Measurements from ENCODE around the gene WWC2. TPM values are rescaled to one million over a fixed set of nuclear protein-coding genes. Genes with fewer than 3 reads are reported as not detected.

The WWC2 gene
- total RNA-seq, 1 donor from 2014 or later: 18.2 TPM

DNA sequence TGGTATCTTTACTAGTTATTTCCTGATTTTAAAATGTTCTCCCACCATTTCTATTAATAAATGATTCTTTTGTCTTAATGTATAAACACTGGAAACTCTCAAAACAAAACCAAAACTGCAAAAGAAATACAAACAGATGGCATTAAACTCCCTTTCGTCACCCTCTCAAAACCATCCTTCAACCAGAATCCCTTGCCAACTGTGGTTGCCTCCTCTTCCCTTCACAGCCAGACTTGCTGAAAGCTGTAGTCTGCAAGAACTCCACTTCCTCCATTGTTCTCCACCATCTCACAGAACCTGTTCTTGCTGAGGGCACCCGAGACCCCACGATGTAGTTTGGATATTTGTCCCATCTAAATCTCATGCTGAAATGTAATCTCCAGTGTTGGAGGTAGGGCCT is 96.5 kb downstream of the WWC2 start:
- DNase-seq: no peak
- Mint-ChIP-seq H3K36me3 (ENCODE audit: unreplicated experiment) (no peaks in the 10 kb centered on the region), H3K9me3 (ENCODE audit: unreplicated experiment) (peaks cover 5% of the 10 kb centered on the region), H3K27me3 (ENCODE audit: unreplicated experiment) (peaks cover 3% of the 10 kb centered on the region), H3K4me1 (ENCODE audit: low read depth, unreplicated experiment) (peaks cover 27% of the 10 kb centered on the region), H3K27ac (ENCODE audit: unreplicated experiment) (peak overlapping the region; percentile 71), H3K4me3 (ENCODE audit: unreplicated experiment) (no peak overlapping the region)
- TF ChIP-seq, protein P1, sequence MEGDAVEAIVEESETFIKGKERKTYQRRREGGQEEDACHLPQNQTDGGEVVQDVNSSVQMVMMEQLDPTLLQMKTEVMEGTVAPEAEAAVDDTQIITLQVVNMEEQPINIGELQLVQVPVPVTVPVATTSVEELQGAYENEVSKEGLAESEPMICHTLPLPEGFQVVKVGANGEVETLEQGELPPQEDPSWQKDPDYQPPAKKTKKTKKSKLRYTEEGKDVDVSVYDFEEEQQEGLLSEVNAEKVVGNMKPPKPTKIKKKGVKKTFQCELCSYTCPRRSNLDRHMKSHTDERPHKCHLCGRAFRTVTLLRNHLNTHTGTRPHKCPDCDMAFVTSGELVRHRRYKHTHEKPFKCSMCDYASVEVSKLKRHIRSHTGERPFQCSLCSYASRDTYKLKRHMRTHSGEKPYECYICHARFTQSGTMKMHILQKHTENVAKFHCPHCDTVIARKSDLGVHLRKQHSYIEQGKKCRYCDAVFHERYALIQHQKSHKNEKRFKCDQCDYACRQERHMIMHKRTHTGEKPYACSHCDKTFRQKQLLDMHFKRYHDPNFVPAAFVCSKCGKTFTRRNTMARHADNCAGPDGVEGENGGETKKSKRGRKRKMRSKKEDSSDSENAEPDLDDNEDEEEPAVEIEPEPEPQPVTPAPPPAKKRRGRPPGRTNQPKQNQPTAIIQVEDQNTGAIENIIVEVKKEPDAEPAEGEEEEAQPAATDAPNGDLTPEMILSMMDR (IDR thresholded peaks at IDR 0.05; ENCODE audit: partially characterized antibody, unreplicated experiment): no peak

DNA sequence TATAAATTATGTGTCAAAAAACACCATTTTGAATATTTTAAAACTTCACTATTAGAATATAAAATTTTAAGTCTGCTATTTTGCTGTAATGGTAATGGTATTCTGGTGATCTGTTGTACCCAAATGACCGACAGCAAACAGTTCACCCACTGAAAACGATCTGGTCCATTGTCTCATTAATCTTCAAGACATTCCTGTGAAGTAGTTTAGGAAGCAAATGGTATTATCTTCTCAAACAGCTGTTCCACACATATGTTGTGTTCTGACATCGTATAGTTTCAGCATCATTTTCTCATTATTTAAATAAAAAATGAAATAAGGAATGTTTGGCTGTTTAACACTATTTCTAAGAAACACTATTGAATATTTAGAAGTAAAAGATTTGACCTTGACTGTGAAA is 98.1 kb downstream of the WWC2 start:
- TF ChIP-seq, protein P1 (IDR thresholded peaks at IDR 0.05; ENCODE audit: partially characterized antibody, unreplicated experiment): no peak
- H3K9me3 Mint-ChIP-seq (ENCODE audit: unreplicated experiment): peaks cover 5% of the 10 kb centered on the region

DNA sequence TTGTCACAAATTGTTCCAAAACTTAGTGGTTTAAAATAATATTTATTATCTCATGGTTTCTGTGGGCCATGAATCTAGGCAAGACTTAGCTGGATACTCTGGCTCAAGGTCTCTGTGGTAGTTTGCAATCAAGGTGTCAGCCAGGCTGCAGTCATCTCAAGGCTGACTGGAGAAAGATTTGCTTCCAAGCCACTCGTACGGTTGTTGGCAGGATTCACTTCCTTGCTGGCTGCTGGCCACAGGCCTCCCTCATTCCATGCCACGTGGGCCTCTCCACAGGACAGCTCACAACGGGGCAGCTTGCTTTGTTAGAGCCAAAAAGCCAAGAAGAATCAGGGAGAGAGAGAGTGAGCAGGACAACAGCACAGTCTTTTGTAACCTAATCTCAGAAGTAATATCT is 101.4 kb downstream of the WWC2 start:
- no peaks in the 10 kb centered on the region for H3K27me3 Mint-ChIP-seq (ENCODE audit: unreplicated experiment)
- H3K4me3 Mint-ChIP-seq (ENCODE audit: unreplicated experiment): no peak overlapping the region
- peaks cover 15% of the 10 kb centered on the region for H3K4me1 Mint-ChIP-seq (ENCODE audit: low read depth, unreplicated experiment)
- no peaks in the 10 kb centered on the region for H3K36me3 Mint-ChIP-seq (ENCODE audit: unreplicated experiment)
- no peak for DNase-seq
- H3K27ac Mint-ChIP-seq (ENCODE audit: unreplicated experiment): no peak overlapping the region
- TF ChIP-seq, protein P1 (IDR thresholded peaks at IDR 0.05; ENCODE audit: partially characterized antibody, unreplicated experiment): no peak
- H3K9me3 Mint-ChIP-seq (ENCODE audit: unreplicated experiment): no peaks in the 10 kb centered on the region

More for the DNA sequence above, 98.1 kb downstream of the WWC2 start:
- H3K4me3 Mint-ChIP-seq (ENCODE audit: unreplicated experiment): no peak overlapping the region
- no peak for DNase-seq
- no peaks in the 10 kb centered on the region for H3K36me3 Mint-ChIP-seq (ENCODE audit: unreplicated experiment)
- H3K4me1 Mint-ChIP-seq (ENCODE audit: low read depth, unreplicated experiment): peaks cover 32% of the 10 kb centered on the region
- H3K27me3 Mint-ChIP-seq (ENCODE audit: unreplicated experiment): peaks cover 3% of the 10 kb centered on the region
- H3K27ac Mint-ChIP-seq (ENCODE audit: unreplicated experiment): no peak overlapping the region

DNA sequence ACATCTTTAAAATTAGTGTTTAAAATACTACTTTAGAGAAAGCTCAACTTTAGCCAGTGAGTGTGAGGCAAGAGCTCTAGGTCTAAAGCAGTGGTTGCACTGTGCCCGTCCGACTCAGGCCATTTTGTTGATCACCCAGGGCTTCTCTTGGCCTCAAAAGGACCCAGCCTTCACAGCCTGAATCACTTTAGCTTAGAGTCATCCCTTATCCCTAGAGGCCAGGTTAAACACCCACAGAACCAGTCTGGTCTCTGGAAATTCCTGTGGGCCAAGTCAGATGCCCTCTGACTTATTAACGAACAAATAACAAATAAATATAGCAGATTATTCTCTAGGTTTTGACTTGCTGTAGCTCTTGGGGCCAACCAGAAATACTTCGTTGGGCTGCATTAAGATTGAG is 102.3 kb downstream of the WWC2 start:
- no peaks in the 10 kb centered on the region for H3K36me3 Mint-ChIP-seq (ENCODE audit: unreplicated experiment)
- TF ChIP-seq, protein P1 (IDR thresholded peaks at IDR 0.05; ENCODE audit: partially characterized antibody, unreplicated experiment): no peak
- no peak overlapping the region for H3K27ac Mint-ChIP-seq (ENCODE audit: unreplicated experiment)
- no peaks in the 10 kb centered on the region for H3K9me3 Mint-ChIP-seq (ENCODE audit: unreplicated experiment)
- no peaks in the 10 kb centered on the region for H3K27me3 Mint-ChIP-seq (ENCODE audit: unreplicated experiment)
- DNase-seq: no peak
- no peak overlapping the region for H3K4me3 Mint-ChIP-seq (ENCODE audit: unreplicated experiment)
- H3K4me1 Mint-ChIP-seq (ENCODE audit: low read depth, unreplicated experiment): peaks cover 9% of the 10 kb centered on the region

DNA sequence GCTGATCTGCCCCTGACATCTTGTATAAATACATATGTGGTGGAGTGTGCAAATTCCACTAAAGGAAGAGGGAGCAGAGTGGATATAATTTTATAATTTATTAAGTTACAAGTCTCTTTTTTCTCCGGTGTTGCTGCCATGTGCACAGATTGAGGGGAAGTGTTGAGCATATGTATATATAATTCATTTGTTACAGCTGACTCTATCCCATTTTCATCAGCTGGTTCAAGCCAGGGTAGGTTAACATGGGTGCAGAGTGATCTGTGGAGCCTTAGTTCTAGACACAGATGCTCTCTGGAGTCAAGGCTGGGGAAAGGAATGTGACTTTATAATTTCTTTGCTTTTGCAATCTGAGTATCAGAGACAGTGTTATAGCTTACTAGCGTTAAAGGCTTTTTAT is 103.5 kb downstream of the WWC2 start:
- Mint-ChIP-seq H3K27ac (ENCODE audit: unreplicated experiment) (no peak overlapping the region), H3K9me3 (ENCODE audit: unreplicated experiment) (no peaks in the 10 kb centered on the region), H3K36me3 (ENCODE audit: unreplicated experiment) (no peaks in the 10 kb centered on the region), H3K4me1 (ENCODE audit: low read depth, unreplicated experiment) (peaks cover 6% of the 10 kb centered on the region), H3K27me3 (ENCODE audit: unreplicated experiment) (no peaks in the 10 kb centered on the region), H3K4me3 (ENCODE audit: unreplicated experiment) (no peak overlapping the region)
- TF ChIP-seq, protein P1 (IDR thresholded peaks at IDR 0.05; ENCODE audit: partially characterized antibody, unreplicated experiment): no peak
- DNase-seq: no peak
